Stimulated activated memory B cell treated with anti-CD40 and anti-IgM and Interleukin-4, amounts not matched to agents 10 μg/mL and 1 μg/mL and 100 μg/mL, for 72 hours (primary cell): ENCODE data around the gene GLG1.
"Not testable (repeated sequence)": the region's sequence is repeated elsewhere in the genome, so short reads cannot be mapped to it uniquely, and the experiment has no call there.

Experiments
- ATAC-seq: fragments of 150-1000 bp; cut with Tn5 transposase; 2 replicates; pipeline ENCODE4 v1.10.0; 2021
- H3K27ac Mint-ChIP-seq: one replicate; pipeline ENCODE4 v1.8.0; 2022; ENCODE audit warnings: mild to moderate bottlenecking, mixed read lengths
- H3K27me3 Mint-ChIP-seq: one replicate; pipeline ENCODE4 v1.8.0; 2022; ENCODE audit warnings: mixed read lengths
- H3K36me3 Mint-ChIP-seq: one replicate; pipeline ENCODE4 v1.8.0; 2022; ENCODE audit warnings: mixed read lengths
- H3K4me1 Mint-ChIP-seq: one replicate; pipeline ENCODE4 v1.8.0; 2022; ENCODE audit warnings: mixed read lengths
- H3K4me3 Mint-ChIP-seq: one replicate; pipeline ENCODE4 v1.8.0; 2022; ENCODE audit warnings: mild to moderate bottlenecking, moderate library complexity, mixed read lengths
- H3K9me3 Mint-ChIP-seq: one replicate; pipeline ENCODE4 v1.8.0; 2022; ENCODE audit warnings: mixed read lengths

GLG1 gene

DNA sequence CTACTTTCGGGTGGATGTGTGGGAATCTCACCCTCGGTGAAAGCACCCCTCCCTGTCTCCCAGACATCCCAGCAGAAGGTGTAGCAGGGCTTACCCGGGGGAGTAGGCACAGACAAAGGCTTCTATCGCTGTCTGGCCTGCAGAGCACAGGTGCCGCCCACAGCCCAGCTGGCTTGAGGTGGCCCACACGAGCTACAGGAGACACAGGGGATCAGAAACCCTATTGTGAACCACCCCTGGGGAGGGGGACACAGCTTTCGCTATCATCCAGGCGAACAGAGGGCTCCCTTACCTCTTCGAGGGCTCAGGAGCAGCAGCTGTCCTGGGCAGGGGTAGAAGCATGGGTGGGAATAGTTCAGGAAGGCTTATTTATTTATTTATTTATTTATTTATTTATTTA lies 193.4 kb downstream of the GLG1 start:
- ATAC-seq, H3K9me3 Mint-ChIP-seq, H3K4me1 Mint-ChIP-seq, H3K27me3 Mint-ChIP-seq, H3K4me3 Mint-ChIP-seq, H3K27ac Mint-ChIP-seq, H3K36me3 Mint-ChIP-seq: not testable (repeated sequence)

- not testable (repeated sequence) for H3K36me3 Mint-ChIP-seq, H3K27me3 Mint-ChIP-seq, ATAC-seq, H3K9me3 Mint-ChIP-seq, H3K27ac Mint-ChIP-seq, H3K4me3 Mint-ChIP-seq, H3K4me1 Mint-ChIP-seq
Observed at GRCh38 chr16:74412775-74413390, 194.0 kb downstream of the GLG1 start.

DNA sequence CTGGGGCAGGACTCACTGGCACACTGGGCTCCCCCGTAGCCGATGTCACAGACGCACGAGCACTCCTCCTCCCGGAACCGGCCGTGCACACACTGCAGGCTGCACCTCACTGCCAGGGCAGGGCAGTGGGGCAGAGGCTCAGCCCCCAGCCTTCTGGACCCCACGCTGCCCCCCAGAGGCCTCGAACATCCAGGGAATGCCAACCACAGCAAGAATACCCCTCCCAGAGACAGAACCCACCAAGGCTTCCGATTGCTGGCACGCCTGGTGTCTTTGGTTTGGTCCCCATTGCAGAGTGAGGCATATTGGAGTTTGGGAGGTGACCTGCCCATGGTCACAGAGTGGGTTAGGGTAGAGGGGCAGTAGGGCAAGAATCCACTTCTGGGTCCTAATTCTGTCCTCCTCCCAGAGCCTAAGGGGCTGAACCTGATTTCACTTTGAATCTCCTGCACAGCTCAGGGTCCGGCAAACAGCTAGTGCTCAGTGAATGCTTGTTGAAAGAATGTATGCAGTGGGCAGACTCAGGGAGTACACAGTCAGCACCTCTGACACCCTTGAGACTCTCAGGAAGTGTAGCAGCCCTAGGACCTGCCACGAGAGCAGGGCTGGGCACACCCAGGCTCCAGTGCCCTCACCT lies 194.7 kb downstream of the GLG1 start:
- H3K36me3 Mint-ChIP-seq, H3K9me3 Mint-ChIP-seq, H3K4me3 Mint-ChIP-seq, H3K27ac Mint-ChIP-seq, H3K27me3 Mint-ChIP-seq, H3K4me1 Mint-ChIP-seq: not testable (repeated sequence)
- ATAC-seq, result peak; percentile 4

- not testable (repeated sequence) for H3K4me1 Mint-ChIP-seq, ATAC-seq, H3K27me3 Mint-ChIP-seq, H3K27ac Mint-ChIP-seq, H3K36me3 Mint-ChIP-seq, H3K9me3 Mint-ChIP-seq, H3K4me3 Mint-ChIP-seq
Observed at GRCh38 chr16:74410981-74411380, 195.9 kb downstream of the GLG1 start.

GRCh38 chr16:74410057-74410957 lies 196.6 kb downstream of the GLG1 start:
- not testable (repeated sequence) for H3K27ac Mint-ChIP-seq, H3K4me3 Mint-ChIP-seq, H3K27me3 Mint-ChIP-seq, H3K9me3 Mint-ChIP-seq, H3K36me3 Mint-ChIP-seq, H3K4me1 Mint-ChIP-seq
- peak; percentile 10 for ATAC-seq

DNA sequence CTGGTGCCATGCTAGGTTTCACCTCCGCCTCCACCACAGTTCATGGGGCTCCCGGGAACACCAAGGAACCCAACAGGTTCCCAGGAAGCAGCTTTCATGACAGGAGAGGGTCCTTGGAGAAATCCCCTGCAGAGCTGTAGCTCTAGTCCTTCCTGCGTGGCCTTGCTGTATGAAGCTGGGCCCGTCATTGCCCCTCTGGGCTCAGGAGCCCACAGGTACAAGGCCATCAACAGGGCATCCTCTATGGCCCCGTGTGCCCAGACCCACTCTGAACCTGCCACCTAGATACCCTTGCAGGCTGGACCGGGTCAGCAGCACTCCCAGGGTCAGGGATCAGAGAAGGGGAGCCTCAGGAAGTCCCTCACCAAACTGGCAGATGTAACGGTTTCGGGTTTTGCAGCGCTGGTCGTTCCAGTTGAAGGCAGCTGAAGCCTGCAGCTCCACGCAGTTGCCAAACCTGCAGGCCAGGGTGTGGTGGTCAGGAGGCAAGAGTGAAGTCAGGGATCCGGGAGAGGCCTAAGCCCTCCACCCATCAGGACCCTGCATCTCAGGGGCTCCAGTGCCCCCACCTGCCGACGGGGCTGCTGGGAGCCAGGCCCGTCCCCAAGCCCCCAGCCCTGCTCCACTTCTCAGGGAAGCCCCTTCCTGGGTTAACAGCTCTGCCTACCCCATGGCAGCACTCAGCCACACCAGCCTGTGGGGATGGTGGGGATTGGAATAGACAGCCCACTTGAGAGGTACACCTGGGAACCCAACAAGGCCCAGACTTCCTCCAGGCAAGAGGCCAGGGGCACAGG lies 197.5 kb downstream of the GLG1 start:
- ATAC-seq, H3K9me3 Mint-ChIP-seq, H3K27me3 Mint-ChIP-seq, H3K4me1 Mint-ChIP-seq, H3K27ac Mint-ChIP-seq, H3K4me3 Mint-ChIP-seq, H3K36me3 Mint-ChIP-seq: not testable (repeated sequence)

DNA sequence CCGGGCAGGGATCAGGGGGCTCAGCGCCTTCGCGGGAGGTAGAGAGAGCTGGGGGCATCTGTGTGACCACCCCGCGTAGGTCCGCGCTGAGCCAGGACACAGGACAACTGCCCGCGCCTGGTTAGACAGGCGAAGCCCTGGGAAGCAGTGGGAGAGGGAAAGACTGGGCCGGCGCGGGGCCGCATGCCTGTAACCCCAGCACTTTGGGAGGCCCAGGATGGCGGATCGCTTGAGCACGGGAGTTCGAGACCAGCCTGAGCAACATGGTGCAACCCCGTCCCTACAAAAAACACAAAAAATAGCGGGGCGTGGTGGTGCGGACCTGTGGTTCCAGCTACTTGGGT lies 199.6 kb downstream of the GLG1 start:
- not testable (repeated sequence) for H3K4me1 Mint-ChIP-seq, ATAC-seq, H3K9me3 Mint-ChIP-seq, H3K27ac Mint-ChIP-seq, H3K27me3 Mint-ChIP-seq, H3K36me3 Mint-ChIP-seq
- H3K4me3 Mint-ChIP-seq, result peak overlapping the region; percentile 58

DNA sequence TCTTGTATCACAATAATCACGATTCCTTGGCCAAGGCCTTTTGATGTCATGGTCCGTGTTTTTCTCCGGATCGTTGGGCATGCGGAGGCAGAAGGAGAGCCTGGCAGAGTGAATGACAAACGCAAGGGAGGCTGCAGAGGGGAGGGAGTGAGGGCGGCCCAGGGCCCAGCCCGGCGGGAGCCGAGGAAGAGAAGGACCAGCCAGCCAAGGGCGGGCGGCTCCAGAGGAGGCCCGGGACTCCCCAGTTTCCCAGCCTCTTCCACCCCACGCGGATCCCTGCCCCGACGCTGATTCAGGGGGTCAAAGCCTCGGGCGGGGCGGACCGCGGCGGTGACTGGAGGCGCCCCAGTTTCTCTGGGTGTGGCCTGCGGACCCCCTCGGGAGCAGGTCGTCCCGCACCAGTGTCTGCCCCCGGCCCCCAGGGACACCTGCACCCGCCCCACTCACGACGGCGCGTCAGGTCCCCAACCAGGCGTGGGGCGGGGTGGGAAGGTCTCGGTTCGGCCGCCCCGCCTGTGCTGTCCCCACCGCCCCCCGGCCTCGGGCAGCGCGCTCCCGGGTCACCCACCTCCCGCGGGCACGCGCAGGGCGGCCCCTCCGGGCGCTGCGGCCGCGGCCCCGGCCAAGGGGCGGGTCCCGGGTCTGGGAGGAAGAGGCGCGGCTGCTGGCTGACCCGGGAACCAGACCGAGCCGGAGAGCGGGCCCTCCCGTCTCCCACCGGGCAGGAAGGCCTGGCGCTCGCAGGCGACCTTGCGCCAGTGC lies 200.1 kb downstream of the GLG1 start:
- ATAC-seq, result peak; percentile 72
- H3K27ac Mint-ChIP-seq, H3K4me3 Mint-ChIP-seq, H3K36me3 Mint-ChIP-seq, H3K4me1 Mint-ChIP-seq, H3K27me3 Mint-ChIP-seq, H3K9me3 Mint-ChIP-seq: not testable (repeated sequence)

DNA sequence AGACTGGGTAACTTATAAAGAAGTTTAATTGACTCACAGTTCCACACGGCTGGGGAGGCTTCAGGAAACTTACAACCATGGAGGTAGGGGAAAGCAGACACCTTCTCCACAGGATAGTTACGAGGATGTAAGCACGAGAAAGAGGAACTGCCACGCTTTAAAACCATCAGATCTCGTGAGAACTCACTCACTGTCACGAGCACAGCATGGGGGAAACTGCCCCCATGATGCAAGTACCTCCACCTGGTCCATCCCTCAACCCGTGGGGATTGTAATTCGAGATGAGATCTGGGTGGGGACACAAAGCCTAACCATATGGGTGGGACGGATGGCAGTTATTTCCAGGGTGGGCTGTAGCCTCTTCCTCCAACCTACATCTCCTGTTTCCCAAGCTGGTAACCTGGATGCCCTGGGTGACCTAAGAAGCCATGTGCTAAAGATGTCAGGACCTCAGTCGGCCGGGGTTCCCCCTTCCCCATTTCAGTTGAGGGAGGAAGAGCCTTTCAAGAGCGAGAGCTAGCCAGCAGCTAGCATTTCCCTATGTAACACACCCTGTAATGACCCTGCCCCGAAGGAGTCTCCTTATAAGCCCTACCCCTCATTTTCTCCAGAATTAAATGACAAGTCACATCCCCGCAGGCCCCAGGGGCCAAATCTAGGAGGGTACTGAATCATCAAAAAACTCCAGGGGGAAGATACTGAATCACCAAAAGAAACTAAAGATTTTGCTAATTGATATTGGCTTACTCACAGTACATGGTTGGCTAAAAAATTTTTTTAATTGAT lies 202.6 kb downstream of the GLG1 start:
- not testable (repeated sequence) for H3K4me1 Mint-ChIP-seq, H3K27ac Mint-ChIP-seq, H3K36me3 Mint-ChIP-seq, H3K9me3 Mint-ChIP-seq, H3K4me3 Mint-ChIP-seq
- peaks cover 11% of the 10 kb centered on the region for H3K27me3 Mint-ChIP-seq
- ATAC-seq, result peak; percentile 31

GRCh38 chr16:74400238-74400637 lies 206.7 kb downstream of the GLG1 start:
- H3K9me3 Mint-ChIP-seq, H3K4me3 Mint-ChIP-seq, H3K4me1 Mint-ChIP-seq, H3K36me3 Mint-ChIP-seq, ATAC-seq: not testable (repeated sequence)
- peak overlapping the region; percentile 59 for H3K27ac Mint-ChIP-seq
- H3K27me3 Mint-ChIP-seq, result peaks cover 11% of the 10 kb centered on the region

GRCh38 chr16:74398212-74398895 lies 208.6 kb downstream of the GLG1 start:
- peak; percentile 47 for ATAC-seq
- not testable (repeated sequence) for H3K27ac Mint-ChIP-seq, H3K36me3 Mint-ChIP-seq, H3K4me3 Mint-ChIP-seq, H3K4me1 Mint-ChIP-seq, H3K9me3 Mint-ChIP-seq
- H3K27me3 Mint-ChIP-seq, result peaks cover 11% of the 10 kb centered on the region
